GM23338 (cell line): ENCODE measurements around the gene METTL17. TPM values are rescaled to one million over a fixed set of nuclear protein-coding genes. Genes with fewer than 3 reads are reported as not detected.

Source experiments
- ATAC-seq: fragments of 200-7000 bp; cut with Tn5 transposase; 3 replicates; pipeline ENCODE4 v1.9.1; 2020
- DNase-seq: peaks from one replicate; pipeline ENCODE4 v3.0.0-alpha.2; 2015; ENCODE audit warnings: low spot score
- H2AFZ ChIP-seq: fragments of 200-600 bp; sonication (generic); 2 replicates; pipeline ENCODE4 v1.8.0; 2016; ENCODE audit warnings: antibody characterized with exemption, mild to moderate bottlenecking, moderate library complexity
- H3F3A ChIP-seq: fragments of 200-600 bp; sonication (generic); replicated peaks from 2 replicates; pipeline ENCODE4 v1.8.0; 2017; ENCODE audit warnings: antibody characterized with exemption, mixed run types, low read depth
- H3K27ac ChIP-seq: fragments of 200-600 bp; sonication (generic); 2 replicates; pipeline ENCODE4 v1.6.1; 2016; ENCODE audit warnings: low read depth
- H3K27me3 ChIP-seq: fragments of 200-600 bp; sonication (generic); 2 replicates; pipeline ENCODE4 v1.8.0; 2016; ENCODE audit warnings: mild to moderate bottlenecking, mixed run types, moderate library complexity; ENCODE audit not compliant: insufficient read depth
- H3K36me3 ChIP-seq: fragments of 200-600 bp; sonication (generic); 2 replicates; pipeline ENCODE4 v1.8.0; 2016; ENCODE audit warnings: mild to moderate bottlenecking; ENCODE audit not compliant: insufficient read depth
- H3K4me1 ChIP-seq: fragments of 200-600 bp; sonication (generic); 2 replicates; pipeline ENCODE4 v1.8.0; 2016; ENCODE audit warnings: mild to moderate bottlenecking, moderate library complexity; ENCODE audit not compliant: insufficient read depth
- H3K4me2 ChIP-seq: fragments of 200-600 bp; sonication (generic); 2 replicates; pipeline ENCODE4 v1.7.1; 2017; ENCODE audit warnings: mixed run types
- H3K4me3 ChIP-seq: fragments of 200-600 bp; sonication (generic); 2 replicates; pipeline ENCODE4 v1.6.1; 2016; ENCODE audit warnings: mixed run types
- H3K79me2 ChIP-seq: fragments of 200-600 bp; sonication (generic); replicated peaks from 2 replicates; pipeline ENCODE4 v1.8.0; 2017; ENCODE audit warnings: mild to moderate bottlenecking; ENCODE audit not compliant: insufficient read depth
- H3K9me2 ChIP-seq: fragments of 200-600 bp; sonication (generic); 2 replicates; pipeline ENCODE4 v1.8.0; 2017; ENCODE audit not compliant: insufficient read depth
- H4K20me1 ChIP-seq: fragments of 200-600 bp; sonication (generic); replicated peaks from 2 replicates; pipeline ENCODE4 v1.8.0; 2017; ENCODE audit warnings: mild to moderate bottlenecking; ENCODE audit not compliant: insufficient read depth
- H3K27ac Mint-ChIP-seq: 2 replicates; pipeline ENCODE4 v1.8.0; 2020; ENCODE audit warnings: inconsistent platforms, mild to moderate bottlenecking, moderate library complexity, mixed read lengths
- H3K27me3 Mint-ChIP-seq: 3 replicates; pipeline ENCODE4 v1.8.0; 2022; ENCODE audit warnings: low read depth, mild to moderate bottlenecking, moderate library complexity, mixed read lengths, inconsistent platforms; ENCODE audit not compliant: insufficient read depth, poor library complexity
- H3K36me3 Mint-ChIP-seq: 3 replicates; pipeline ENCODE4 v1.8.0; 2021; ENCODE audit warnings: low read depth, mild to moderate bottlenecking, inconsistent platforms, moderate library complexity, mixed read lengths
- H3K4me1 Mint-ChIP-seq: 3 replicates; pipeline ENCODE4 v1.8.0; 2020; ENCODE audit warnings: mild to moderate bottlenecking, inconsistent platforms, mixed read lengths
- H3K4me3 Mint-ChIP-seq: 3 replicates; pipeline ENCODE4 v1.8.0; 2021; ENCODE audit warnings: moderate library complexity, mild to moderate bottlenecking, inconsistent platforms, mixed read lengths
- H3K9me3 Mint-ChIP-seq: 3 replicates; pipeline ENCODE4 v1.8.0; 2020; ENCODE audit warnings: moderate library complexity, mild to moderate bottlenecking, inconsistent platforms, mixed read lengths
- CTCF ChIP-seq, 2 experiments: fragments of 200-600 bp in 1 of 2; sonication (generic) in 1 of 2; conservative IDR thresholded peaks; 2 replicates each; pipeline versions ENCODE4 v1.5.1 to v1.6.1; 2016 to 2017; ENCODE audit warnings: antibody characterized with exemption in 2 of 2, low read depth in 2 of 2, mild to moderate bottlenecking in 2 of 2, moderate library complexity in 1 of 2
- ETS1 ChIP-seq: IDR thresholded peaks from 2 replicates; pipeline ENCODE4 v1.6.1; 2016; ENCODE audit warnings: antibody characterized with exemption
- JUNB ChIP-seq: IDR thresholded peaks from one replicate; pipeline ENCODE4 v1.6.1; 2016; ENCODE audit warnings: antibody characterized with exemption; ENCODE audit not compliant: unreplicated experiment
- NANOG ChIP-seq: IDR thresholded peaks from 2 replicates; pipeline ENCODE4 v1.6.1; 2016; ENCODE audit warnings: antibody characterized with exemption, borderline replicate concordance
- ZNF462 ChIP-seq: fragments of 250-450 bp; sonication (Bioruptor Pico); IDR thresholded peaks from 2 replicates; pipeline ENCODE4 v1.5.0; 2020; ENCODE audit warnings: mild to moderate bottlenecking, moderate library complexity
- polyA plus RNA-seq: library from polyadenylated mRNA; unstranded; fragments of >200 nt; fragmentation: Nextera tagmentation; extraction: Ambion mirVana; gene quantifications from 2 replicates; pipeline ENCODE4 v1.2.1, GENCODE V29; 2016
- total RNA-seq: library from RNA; depleted of rRNA; stranded (reverse); fragments of >200 nt; shearing (Covaris generic); gene quantifications from 2 replicates; pipeline ENCODE4 v1.2.3, GENCODE V29; 2014

METTL17 gene
- total and polyA plus RNA-seq, 2 experiments from 2014 or later: 74.9 to 156 TPM

- no peak for TF ChIP-seq ZNF462 (CRISPR knock-in tag)
Observed at GRCh38 chr14:20978687-20979086, 11.1 kb upstream of the METTL17 start (continued).

- H3K4me3 Mint-ChIP-seq: no peak overlapping the region
- no peak for ATAC-seq
Observed at GRCh38 chr14:20980906-20981305, 8.9 kb upstream of the METTL17 start.

More at GRCh38 chr14:20980906-20981305, 8.9 kb upstream of the METTL17 start:
- H3K4me1 ChIP-seq: no peaks in the 10 kb centered on the region
- no peak overlapping the region for H3K27ac ChIP-seq
- H3K27me3 ChIP-seq: no peaks in the 10 kb centered on the region
- no peaks in the 10 kb centered on the region for H3K79me2 ChIP-seq
- H2AFZ ChIP-seq: no peak overlapping the region; the same call in 1 of the 2 replicates
- H3K36me3 ChIP-seq: no peaks in the 10 kb centered on the region
- no peak overlapping the region for H3K4me3 ChIP-seq
- H3K9me2 ChIP-seq: no peaks in the 10 kb centered on the region
- no peaks in the 10 kb centered on the region for H4K20me1 ChIP-seq
- Mint-ChIP-seq H3K36me3 (no peaks in the 10 kb centered on the region), H3K9me3 (no peaks in the 10 kb centered on the region), H3K27me3 (no peaks in the 10 kb centered on the region), H3K4me1 (no peaks in the 10 kb centered on the region), H3K27ac (no peak overlapping the region)
- TF ChIP-seq NANOG (no peak), ETS1 (no peak), CTCF (conservative IDR thresholded peaks at IDR 0.05; ENCODE audit: low read depth in 2 of 2) (no peak), JUNB (no peak), ZNF462 (CRISPR knock-in tag) (no peak)
- no peaks in the 10 kb centered on the region for H3F3A ChIP-seq
- no peak for DNase-seq
- no peak overlapping the region for H3K4me2 ChIP-seq
